OCI-LY7 (cell line): ENCODE results near the gene BCL2L12. TPM values are rescaled to one million over a fixed set of nuclear protein-coding genes. Genes with fewer than 3 reads are reported as not detected.

Source experiments
- Bru-seq: library from RNA; stranded (reverse); fragments of 400-500 nt; gene quantifications from one replicate; lab custom pipeline; 2021; lab: Mats Ljungman, UMichigan
- BruChase-seq, 2 experiments: library from RNA; stranded (reverse); fragments of 400-500 nt; gene quantifications; one replicate each; lab custom pipeline; 2021; lab: Mats Ljungman, UMichigan
- BruUV-seq: library from RNA; stranded (reverse); fragments of 400-500 nt; replicated peaks from 2 replicates; lab custom pipeline; 2021; lab: Mats Ljungman, UMichigan
- CTCF ChIA-PET: fragments of 300-600 bp; sonication (Branson Sonifier 250); formaldehyde crosslinking; loops from one replicate; lab custom pipeline; 2022; ENCODE audit warnings: antibody characterized with exemption; ENCODE audit not compliant: unreplicated experiment; lab: Charles Lee
- POLR2A ChIA-PET: fragments of 300-600 bp; sonication (Branson Sonifier 250); formaldehyde crosslinking; loops from one replicate; lab custom pipeline; 2022; ENCODE audit warnings: antibody characterized with exemption; lab: Charles Lee
- DNase-seq: peaks from one replicate; pipeline ENCODE4 v3.0.0-alpha.2; 2015; ENCODE audit warnings: low spot score
- H2AFZ ChIP-seq: fragments of 200-600 bp; sonication (generic), shearing (Covaris generic); 2 replicates; pipeline ENCODE4 v1.6.1; 2014; ENCODE audit warnings: mild to moderate bottlenecking, antibody characterized with exemption, low read length, moderate library complexity
- H3K27ac ChIP-seq: fragments of 200-600 bp; sonication (generic); 2 replicates; pipeline ENCODE4 v1.5.1; 2014; ENCODE audit warnings: mixed run types, low read depth, mild to moderate bottlenecking, moderate library complexity, low read length, inconsistent platforms; ENCODE audit not compliant: poor library complexity, severe bottlenecking
- H3K36me3 ChIP-seq: fragments of 200-600 bp; sonication (generic); 2 replicates; pipeline ENCODE4 v1.6.1; 2014; ENCODE audit warnings: mild to moderate bottlenecking, antibody characterized with exemption, low read length, moderate library complexity, mixed read lengths; ENCODE audit not compliant: insufficient read depth
- H3K4me1 ChIP-seq: fragments of 200-600 bp; sonication (generic); 2 replicates; pipeline ENCODE4 v1.5.1; 2014; ENCODE audit warnings: mild to moderate bottlenecking, low read length; ENCODE audit not compliant: insufficient read depth, poor library complexity, severe bottlenecking
- H3K4me2 ChIP-seq: fragments of 200-600 bp; sonication (generic); 2 replicates; pipeline ENCODE4 v1.6.1; 2014; ENCODE audit warnings: mild to moderate bottlenecking, low read length
- H3K4me3 ChIP-seq: fragments of 200-600 bp; sonication (generic); 2 replicates; pipeline ENCODE4 v1.5.1; 2014; ENCODE audit warnings: mild to moderate bottlenecking, low read depth, low read length; ENCODE audit not compliant: poor library complexity, severe bottlenecking
- H3K79me2 ChIP-seq: fragments of 200-600 bp; sonication (generic); 2 replicates; pipeline ENCODE4 v1.6.1; 2016; ENCODE audit warnings: low read depth, mild to moderate bottlenecking, low read length, moderate library complexity, mixed read lengths; ENCODE audit not compliant: insufficient read depth
- H3K9me2 ChIP-seq: fragments of 200-600 bp; sonication (generic); 2 replicates; pipeline ENCODE4 v1.6.1; 2016; ENCODE audit warnings: mild to moderate bottlenecking, low read length, mixed read lengths; ENCODE audit not compliant: insufficient read depth
- H3K9me3 ChIP-seq: fragments of 200-600 bp; sonication (generic); 2 replicates; pipeline ENCODE4 v1.6.1; 2014; ENCODE audit warnings: mild to moderate bottlenecking, mixed run types, low read length, mixed read lengths
- H4K20me1 ChIP-seq: fragments of 200-600 bp; sonication (generic); 2 replicates; pipeline ENCODE4 v1.6.1; 2014; ENCODE audit warnings: mild to moderate bottlenecking, antibody characterized with exemption, low read length, moderate library complexity, mixed read lengths; ENCODE audit not compliant: insufficient read depth
- EZH2phosphoT487 ChIP-seq: fragments of 200-600 bp; sonication (generic); IDR thresholded peaks from 2 replicates; pipeline ENCODE4 v1.6.1; 2018; ENCODE audit warnings: low read depth, borderline replicate concordance, mild to moderate bottlenecking, mixed run types, antibody characterized with exemption, low read length, moderate library complexity, mixed read lengths
- intact Hi-C: fragments of 100-400 bp; cut with micrococcal nuclease; formaldehyde crosslinking; loops from one replicate; pipeline ENCODE4 v1.10.0; 2022; ENCODE audit not compliant: unreplicated experiment
- long read RNA-seq: library from polyadenylated mRNA; stranded (forward); transcript quantifications from one replicate; pipeline ENCODE4 v2.0.0, GENCODE V29; 2022
- total RNA-seq, 2 experiments: library from RNA; depleted of rRNA in 1 of 2; stranded (reverse); fragments of >200 nt in 1 of 2; shearing (Covaris generic) in 1 of 2; gene quantifications; 2 replicates each; pipeline ENCODE4 v1.2.3, GENCODE V29; 2014 to 2022
- TF ChIP-seq, protein P1 (sequence below): fragments of 200-600 bp; sonication (generic); conservative IDR thresholded peaks from 2 replicates; pipeline ENCODE4 v1.5.1; 2014; ENCODE audit warnings: mild to moderate bottlenecking, antibody characterized with exemption, low read length, moderate library complexity, mixed read lengths

The BCL2L12 gene, protein sequence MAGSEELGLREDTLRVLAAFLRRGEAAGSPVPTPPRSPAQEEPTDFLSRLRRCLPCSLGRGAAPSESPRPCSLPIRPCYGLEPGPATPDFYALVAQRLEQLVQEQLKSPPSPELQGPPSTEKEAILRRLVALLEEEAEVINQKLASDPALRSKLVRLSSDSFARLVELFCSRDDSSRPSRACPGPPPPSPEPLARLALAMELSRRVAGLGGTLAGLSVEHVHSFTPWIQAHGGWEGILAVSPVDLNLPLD
- total RNA-seq (2014; rRNA removed; shearing (Covaris generic)) (38.9 and 41.3 TPM in 2 replicates), total RNA-seq (2022) (65.4 and 75.5 TPM in 2 replicates), Bru-seq, nascent RNA (percentile 59 among the genes with signal in this experiment), BruChase-seq, experiment 1, labeled RNA remaining after a 6-hour chase (percentile 69 among the genes with signal in this experiment), BruChase-seq, experiment 2, labeled RNA remaining after a 2-hour chase (percentile 73 among the genes with signal in this experiment)
- long read RNA-seq, transcript BCL2L12-212 (7 exons, 1,854 nt) = major isoform, 38 of 51 reads
- long read RNA-seq, partial matches to known transcripts = 2 of 51 reads
- long read RNA-seq, other reads (novel, unspliced or antisense) = 7 of 51 reads

DNA sequence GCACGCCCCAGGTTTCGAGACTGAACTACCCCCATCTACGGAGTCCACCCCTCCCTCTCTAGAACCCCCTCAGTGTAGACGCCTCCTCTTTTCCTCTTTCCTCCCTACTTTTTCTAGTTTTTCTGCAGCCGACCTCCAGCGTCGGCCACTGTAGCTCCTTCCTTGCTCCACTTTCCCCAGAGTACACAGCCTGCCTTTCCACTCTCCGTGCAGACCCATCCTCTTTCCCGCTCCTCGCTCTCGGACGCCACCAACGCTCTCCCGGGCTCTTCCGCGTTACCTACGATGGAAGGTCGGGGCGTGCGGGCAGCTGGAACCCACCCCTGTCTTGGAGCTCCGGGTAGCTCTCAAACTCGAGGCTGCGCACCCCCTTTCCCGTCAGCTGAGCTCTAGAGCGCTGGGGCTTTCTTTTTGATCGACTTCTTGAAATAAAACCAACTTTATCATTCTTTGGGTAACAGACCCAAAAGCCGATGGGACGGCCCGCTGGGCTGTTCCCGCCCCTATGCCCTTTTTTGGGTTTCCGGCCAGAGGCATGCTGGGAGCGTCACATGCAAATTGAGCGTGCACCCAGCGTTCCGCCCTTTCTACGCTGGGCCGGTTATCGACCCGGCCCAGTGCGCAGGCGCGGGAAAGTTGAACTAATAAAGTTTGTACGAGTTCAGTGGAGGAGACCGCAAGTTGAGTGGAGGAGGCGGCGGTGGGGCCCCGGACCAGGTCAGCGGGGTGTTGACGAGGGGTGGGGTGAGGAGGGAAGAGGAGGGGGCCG lies at the start of gene BCL2L12, which contains the start of gene IRF3:
Gene BCL2L12 (plus strand): TSS at position 583 of the 769 bp plus-strand sequence. CDS start 760 bp downstream, outside the sequence.
Gene IRF3 (minus strand): TSS at position 507 of the 769 bp plus-strand sequence. CDS start 1,019 bp downstream, outside the sequence.
- Histone ChIP-seq H3K36me3 (peaks cover 44% of the 10 kb centered on the region), H4K20me1 (no peaks in the 10 kb centered on the region), H3K9me2 (no peaks in the 10 kb centered on the region), H3K4me3 (peak within 1 kb of the TSS; percentile 90), H3K4me1 (peaks cover 17% of the 10 kb centered on the region), H3K27ac (peak within 1 kb of the TSS; percentile 89), H3K4me2 (peak within 1 kb of the TSS; percentile 98), H3K9me3 (no peaks in the 10 kb centered on the region), H3K79me2 (peaks cover 34% of the 10 kb centered on the region), H2AFZ (peak within 1 kb of the TSS; percentile 60)
- intact Hi-C loops = no loop called here
- TF ChIP-seq EZH2phosphoT487 = no peak
- TF ChIP-seq, protein P1, sequence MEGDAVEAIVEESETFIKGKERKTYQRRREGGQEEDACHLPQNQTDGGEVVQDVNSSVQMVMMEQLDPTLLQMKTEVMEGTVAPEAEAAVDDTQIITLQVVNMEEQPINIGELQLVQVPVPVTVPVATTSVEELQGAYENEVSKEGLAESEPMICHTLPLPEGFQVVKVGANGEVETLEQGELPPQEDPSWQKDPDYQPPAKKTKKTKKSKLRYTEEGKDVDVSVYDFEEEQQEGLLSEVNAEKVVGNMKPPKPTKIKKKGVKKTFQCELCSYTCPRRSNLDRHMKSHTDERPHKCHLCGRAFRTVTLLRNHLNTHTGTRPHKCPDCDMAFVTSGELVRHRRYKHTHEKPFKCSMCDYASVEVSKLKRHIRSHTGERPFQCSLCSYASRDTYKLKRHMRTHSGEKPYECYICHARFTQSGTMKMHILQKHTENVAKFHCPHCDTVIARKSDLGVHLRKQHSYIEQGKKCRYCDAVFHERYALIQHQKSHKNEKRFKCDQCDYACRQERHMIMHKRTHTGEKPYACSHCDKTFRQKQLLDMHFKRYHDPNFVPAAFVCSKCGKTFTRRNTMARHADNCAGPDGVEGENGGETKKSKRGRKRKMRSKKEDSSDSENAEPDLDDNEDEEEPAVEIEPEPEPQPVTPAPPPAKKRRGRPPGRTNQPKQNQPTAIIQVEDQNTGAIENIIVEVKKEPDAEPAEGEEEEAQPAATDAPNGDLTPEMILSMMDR = no peak
- TSS peak; percentile 68 for BruUV-seq
- POLR2A ChIA-PET = interaction anchor here (0.6 to 2.2 kb wide), 5 partner anchors 10 to 501 kb away, joined by 3 to 8 read pairs (median 4); partner anchors contain the start of genes RRAS and SCAF1
- peak; percentile 98 for DNase-seq
- CTCF ChIA-PET = no interaction called here

DNA sequence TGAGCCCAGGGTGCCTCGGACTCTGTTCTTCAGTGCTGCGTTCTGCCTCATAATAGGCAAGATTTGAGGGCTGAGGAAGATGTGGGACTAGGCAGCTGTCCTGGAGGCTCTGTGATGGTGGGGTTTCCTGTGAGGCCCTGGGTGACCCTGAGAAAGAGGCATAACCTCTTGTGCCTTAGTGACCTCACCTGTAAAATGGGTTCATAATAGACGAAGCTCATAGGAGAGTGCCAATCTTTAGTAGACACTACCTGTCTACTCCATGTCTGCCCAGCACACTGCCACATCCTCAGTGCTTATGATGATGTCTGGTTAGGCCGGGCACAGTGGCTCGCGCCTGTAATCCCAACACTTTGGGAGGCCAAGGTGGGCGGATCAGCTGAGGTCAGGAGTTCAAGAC lies 49.2 kb upstream of the BCL2L12 start:
- Histone ChIP-seq H3K4me3 (no peak overlapping the region), H3K4me2 (no peak overlapping the region), H4K20me1 (no peaks in the 10 kb centered on the region), H3K36me3 (peaks cover 84% of the 10 kb centered on the region), H2AFZ (no peak overlapping the region), H3K79me2 (no peaks in the 10 kb centered on the region), H3K4me1 (no peaks in the 10 kb centered on the region), H3K9me3 (no peaks in the 10 kb centered on the region), H3K27ac (no peak overlapping the region), H3K9me2 (no peaks in the 10 kb centered on the region)
- ChIA-PET POLR2A (no interaction called here), CTCF (no interaction called here)
- TF ChIP-seq, protein P1 = no peak
- no peak for TF ChIP-seq EZH2phosphoT487
- intact Hi-C loops = no loop called here
- no peak for DNase-seq
- BruUV-seq = no TSS peak
